ENCODE data around the gene VSTM2B. TPM values are rescaled to one million over a fixed set of nuclear protein-coding genes. Genes with fewer than 3 reads are reported as not detected.

The VSTM2B gene
- total RNA-seq, 2 experiments from 2014 or later, result not detected

- no peaks in the 10 kb centered on the region for H3K36me3 ChIP-seq (ENCODE audit: insufficient read depth, low read length)
- H3K4me3 ChIP-seq (ENCODE audit: low read depth, low read length, poor library complexity, severe bottlenecking), result no peak overlapping the region
- no peaks in the 10 kb centered on the region for H3K4me1 ChIP-seq (ENCODE audit: insufficient read depth, low read length, poor library complexity, severe bottlenecking)
- no peaks in the 10 kb centered on the region for H4K20me1 ChIP-seq (ENCODE audit: insufficient read depth, low read length)
- H3K9me3 ChIP-seq (ENCODE audit: low read length), result no peaks in the 10 kb centered on the region
- H3K27ac ChIP-seq (ENCODE audit: low read depth, low read length, poor library complexity, severe bottlenecking), result no peak overlapping the region
- DNase-seq (ENCODE audit: low spot score), result no peak
- H3K4me2 ChIP-seq (ENCODE audit: low read length), result no peak overlapping the region
- no peaks in the 10 kb centered on the region for H3K9me2 ChIP-seq (ENCODE audit: insufficient read depth, low read length)
- no TSS peak for BruUV-seq (replicated peaks)
- no peak overlapping the region for H2AFZ ChIP-seq (ENCODE audit: low read length)
- POLR2A ChIA-PET, result no interaction called here
- TF ChIP-seq, protein P1, sequence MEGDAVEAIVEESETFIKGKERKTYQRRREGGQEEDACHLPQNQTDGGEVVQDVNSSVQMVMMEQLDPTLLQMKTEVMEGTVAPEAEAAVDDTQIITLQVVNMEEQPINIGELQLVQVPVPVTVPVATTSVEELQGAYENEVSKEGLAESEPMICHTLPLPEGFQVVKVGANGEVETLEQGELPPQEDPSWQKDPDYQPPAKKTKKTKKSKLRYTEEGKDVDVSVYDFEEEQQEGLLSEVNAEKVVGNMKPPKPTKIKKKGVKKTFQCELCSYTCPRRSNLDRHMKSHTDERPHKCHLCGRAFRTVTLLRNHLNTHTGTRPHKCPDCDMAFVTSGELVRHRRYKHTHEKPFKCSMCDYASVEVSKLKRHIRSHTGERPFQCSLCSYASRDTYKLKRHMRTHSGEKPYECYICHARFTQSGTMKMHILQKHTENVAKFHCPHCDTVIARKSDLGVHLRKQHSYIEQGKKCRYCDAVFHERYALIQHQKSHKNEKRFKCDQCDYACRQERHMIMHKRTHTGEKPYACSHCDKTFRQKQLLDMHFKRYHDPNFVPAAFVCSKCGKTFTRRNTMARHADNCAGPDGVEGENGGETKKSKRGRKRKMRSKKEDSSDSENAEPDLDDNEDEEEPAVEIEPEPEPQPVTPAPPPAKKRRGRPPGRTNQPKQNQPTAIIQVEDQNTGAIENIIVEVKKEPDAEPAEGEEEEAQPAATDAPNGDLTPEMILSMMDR (conservative IDR thresholded peaks at IDR 0.05; ENCODE audit: low read length), result no peak
- no peak for TF ChIP-seq EZH2phosphoT487 (IDR thresholded peaks at IDR 0.05; ENCODE audit: borderline replicate concordance, low read depth, low read length)
- CTCF ChIA-PET (ENCODE audit: unreplicated experiment), result no interaction called here
- H3K79me2 ChIP-seq (ENCODE audit: insufficient read depth, low read depth, low read length), result no peaks in the 10 kb centered on the region
- intact Hi-C loops (cut with micrococcal nuclease; ENCODE audit: unreplicated experiment), result no loop called here
Observed at GRCh38 chr19:29535984-29536508, 10.3 kb downstream of the VSTM2B start.

GRCh38 chr19:29537181-29537580, 11.4 kb downstream of the VSTM2B start:
- Histone ChIP-seq H3K36me3 (ENCODE audit: insufficient read depth, low read length) (no peaks in the 10 kb centered on the region), H3K9me3 (ENCODE audit: low read length) (no peaks in the 10 kb centered on the region), H2AFZ (ENCODE audit: low read length) (no peak overlapping the region), H3K4me1 (ENCODE audit: insufficient read depth, low read length, poor library complexity, severe bottlenecking) (no peaks in the 10 kb centered on the region), H3K27ac (ENCODE audit: low read depth, low read length, poor library complexity, severe bottlenecking) (no peak overlapping the region), H3K9me2 (ENCODE audit: insufficient read depth, low read length) (no peaks in the 10 kb centered on the region), H3K79me2 (ENCODE audit: insufficient read depth, low read depth, low read length) (no peaks in the 10 kb centered on the region), H4K20me1 (ENCODE audit: insufficient read depth, low read length) (no peaks in the 10 kb centered on the region), H3K4me2 (ENCODE audit: low read length) (no peak overlapping the region), H3K4me3 (ENCODE audit: low read depth, low read length, poor library complexity, severe bottlenecking) (no peak overlapping the region)
- TF ChIP-seq EZH2phosphoT487 (IDR thresholded peaks at IDR 0.05; ENCODE audit: borderline replicate concordance, low read depth, low read length), result no peak
- TF ChIP-seq, protein P1 (conservative IDR thresholded peaks at IDR 0.05; ENCODE audit: low read length), result no peak
- no peak for DNase-seq (ENCODE audit: low spot score)
- CTCF ChIA-PET (ENCODE audit: unreplicated experiment), result no interaction called here
- no TSS peak for BruUV-seq (replicated peaks)
- intact Hi-C loops (cut with micrococcal nuclease; ENCODE audit: unreplicated experiment), result no loop called here
- POLR2A ChIA-PET, result no interaction called here

- BruUV-seq (replicated peaks), result no TSS peak
- TF ChIP-seq, protein P1 (conservative IDR thresholded peaks at IDR 0.05; ENCODE audit: low read length), result no peak
- TF ChIP-seq EZH2phosphoT487 (IDR thresholded peaks at IDR 0.05; ENCODE audit: borderline replicate concordance, low read depth, low read length), result no peak
- Histone ChIP-seq H3K9me2 (ENCODE audit: insufficient read depth, low read length) (no peaks in the 10 kb centered on the region), H3K79me2 (ENCODE audit: insufficient read depth, low read depth, low read length) (no peaks in the 10 kb centered on the region), H3K9me3 (ENCODE audit: low read length) (no peaks in the 10 kb centered on the region), H3K27ac (ENCODE audit: low read depth, low read length, poor library complexity, severe bottlenecking) (no peak overlapping the region), H2AFZ (ENCODE audit: low read length) (no peak overlapping the region), H3K4me1 (ENCODE audit: insufficient read depth, low read length, poor library complexity, severe bottlenecking) (no peaks in the 10 kb centered on the region), H3K36me3 (ENCODE audit: insufficient read depth, low read length) (no peaks in the 10 kb centered on the region), H4K20me1 (ENCODE audit: insufficient read depth, low read length) (no peaks in the 10 kb centered on the region), H3K4me3 (ENCODE audit: low read depth, low read length, poor library complexity, severe bottlenecking) (no peak overlapping the region), H3K4me2 (ENCODE audit: low read length) (no peak overlapping the region)
- intact Hi-C loops (cut with micrococcal nuclease; ENCODE audit: unreplicated experiment), result no loop called here
- DNase-seq (ENCODE audit: low spot score), result no peak
- ChIA-PET CTCF (ENCODE audit: unreplicated experiment) (no interaction called here), POLR2A (no interaction called here)
Observed at GRCh38 chr19:29537601-29538000, 11.8 kb downstream of the VSTM2B start.

Measured in OCI-LY7 (cell line).